ENCODE measurements around the gene SRMS. TPM values are rescaled to one million over a fixed set of nuclear protein-coding genes. Genes with fewer than 3 reads are reported as not detected.

Gene SRMS
- total RNA-seq, 1 experiment from 2014 or later, result 0.79 TPM

- H2BK20ac ChIP-seq (ENCODE audit: low read depth, low read length, poor library complexity, severe bottlenecking), result no peak overlapping the region
- no peak overlapping the region for H3K56ac ChIP-seq (ENCODE audit: insufficient read length, low read depth, low read length)
- no peak overlapping the region for H4K8ac ChIP-seq (replicated peaks; ENCODE audit: insufficient read length, low read depth, low read length)
- no peaks in the 10 kb centered on the region for H3K9me3 ChIP-seq (ENCODE audit: control insufficient read depth, low read depth, low read length)
- no peak for DNase-seq
- no peak overlapping the region for H3K27ac ChIP-seq (ENCODE audit: insufficient read length, low read depth, low read length)
- peaks cover 0 to 20% (median 0%) of the 10 kb centered on the region in 3 experiments; a peak in 3 of 7 replicates for H3K36me3 Mint-ChIP-seq (ENCODE audit: insufficient read depth in 1 of 3, low read depth in 3 of 3)
- H3K4ac ChIP-seq (ENCODE audit: low read depth, low read length), result no peak overlapping the region
- H3K27me3 ChIP-seq (ENCODE audit: insufficient read depth, low read length), result no peaks in the 10 kb centered on the region; the same call in 1 of the 2 replicates
- no peak overlapping the region for H4K5ac ChIP-seq (ENCODE audit: insufficient read length, low read depth, low read length)
- no peak overlapping the region for H3K14ac ChIP-seq (ENCODE audit: insufficient read depth, low read length)
- no peak overlapping the region for H2AK5ac ChIP-seq (ENCODE audit: insufficient read length, low read length)
- no peaks in the 10 kb centered on the region for H3K23me2 ChIP-seq (ENCODE audit: insufficient read length, low read depth, low read length, poor library complexity, severe bottlenecking)
- H3K18ac ChIP-seq (ENCODE audit: insufficient read length, low read depth, low read length), result no peak overlapping the region
- WGBS (ENCODE audit: extremely low coverage, insufficient read length, low lambda C conversion rate), result no CpG with 5 or more reads among the region's 7 CpGs
- peaks cover 2% of the 10 kb centered on the region for H4K20me1 ChIP-seq (ENCODE audit: control insufficient read depth, insufficient read depth, insufficient read length)
- no peak overlapping the region for H4K91ac ChIP-seq (ENCODE audit: insufficient read length, low read depth, low read length)
- no peak overlapping the region for H3K23ac ChIP-seq (ENCODE audit: insufficient read length, low read depth, low read length)
- no peak overlapping the region for H3K4me3 Mint-ChIP-seq
- H2BK15ac ChIP-seq (ENCODE audit: low read depth, low read length), result no peak overlapping the region
- H3K27ac Mint-ChIP-seq, result no peak overlapping the region
- no peaks in the 10 kb centered on the region for H3K4me1 ChIP-seq (ENCODE audit: insufficient read depth, low read length)
- peaks cover 58% of the 10 kb centered on the region for H3K27me3 Mint-ChIP-seq (ENCODE audit: low read depth)
- H3K79me2 ChIP-seq (ENCODE audit: insufficient read depth, low read length), result no peaks in the 10 kb centered on the region
- H3K4me1 Mint-ChIP-seq, result no peaks in the 10 kb centered on the region
- no peak overlapping the region for H2AFZ ChIP-seq (ENCODE audit: low read length)
- no peak overlapping the region for H3K9ac ChIP-seq (ENCODE audit: extremely low read depth, insufficient read length, low read length)
- no peak overlapping the region for H2BK120ac ChIP-seq (ENCODE audit: low read depth, low read length, poor library complexity, severe bottlenecking)
- H3T11ph ChIP-seq (ENCODE audit: low read length), result no peak overlapping the region
- H3K4me2 ChIP-seq (ENCODE audit: insufficient read depth, insufficient read length, low read length), result no peak overlapping the region
- no peaks in the 10 kb centered on the region for H3K79me1 ChIP-seq (ENCODE audit: insufficient read depth, low read depth, low read length, poor library complexity, severe bottlenecking)
- no peak overlapping the region for H2BK5ac ChIP-seq (ENCODE audit: insufficient read length, low read length)
- H2BK12ac ChIP-seq (ENCODE audit: insufficient read length, low read depth, low read length), result no peak overlapping the region
- peaks cover 7 to 22% of the 10 kb centered on the region in 2 experiments; a peak in 4 of 5 replicates for H3K9me3 Mint-ChIP-seq
- no peak for TF ChIP-seq CTCF (conservative IDR thresholded peaks at IDR 0.05)
Observed at GRCh38 chr20:63503524-63503923, 44.0 kb downstream of the SRMS start.

Measured in H9 (cell line).